ENCODE data around the gene BTBD18.

The BTBD18 gene

GRCh38 chr11:57773026-57773598 lies 21.5 kb upstream of the BTBD18 start:
- H3K27ac ChIP-seq = no peak overlapping the region

GRCh38 chr11:57772562-57772961 lies 20.9 kb upstream of the BTBD18 start:
- no peak for TF ChIP-seq CTCF (conservative IDR thresholded peaks at IDR 0.05)
- no peak for TF ChIP-seq ZFX (IDR thresholded peaks at IDR 0.05)
- H3K27ac ChIP-seq = no peak overlapping the region

More at GRCh38 chr11:57773026-57773598, 21.5 kb upstream of the BTBD18 start:
- no peak for TF ChIP-seq ZFX (IDR thresholded peaks at IDR 0.05)
- no peak for TF ChIP-seq CTCF (conservative IDR thresholded peaks at IDR 0.05)

- no peak overlapping the region for H3K27ac ChIP-seq
- TF ChIP-seq ZFX (IDR thresholded peaks at IDR 0.05) (no peak), CTCF (conservative IDR thresholded peaks at IDR 0.05) (no peak)
These were observed 19.7 kb upstream of the BTBD18 start for GRCh38 chr11:57771365-57771764.

- no peak for TF ChIP-seq CTCF (conservative IDR thresholded peaks at IDR 0.05)
- no peak for TF ChIP-seq ZFX (IDR thresholded peaks at IDR 0.05)
- no peak overlapping the region for H3K27ac ChIP-seq
These were observed 19.2 kb upstream of the BTBD18 start for GRCh38 chr11:57770793-57771192.

GRCh38 chr11:57764972-57765371 lies 13.4 kb upstream of the BTBD18 start:
- H3K27ac ChIP-seq = no peak overlapping the region
- TF ChIP-seq ZFX (IDR thresholded peaks at IDR 0.05) (no peak), CTCF (conservative IDR thresholded peaks at IDR 0.05) (no peak)

- TF ChIP-seq CTCF (conservative IDR thresholded peaks at IDR 0.05) (no peak), ZFX (IDR thresholded peaks at IDR 0.05) (no peak)
- no peak overlapping the region for H3K27ac ChIP-seq
These were observed 12.9 kb upstream of the BTBD18 start for GRCh38 chr11:57764566-57764965.

GRCh38 chr11:57764021-57764420 lies 12.4 kb upstream of the BTBD18 start:
- no peak for TF ChIP-seq CTCF (conservative IDR thresholded peaks at IDR 0.05)
- no peak for TF ChIP-seq ZFX (IDR thresholded peaks at IDR 0.05)
- H3K27ac ChIP-seq = no peak overlapping the region

Data from C4-2B (cell line).